Spinal cord (tissue), 10 donors: ENCODE measurements around the gene GSTA2. TPM values are rescaled to one million over a fixed set of nuclear protein-coding genes. Genes with fewer than 3 reads are reported as not detected.
"Not testable (repeated sequence)": the region's sequence is repeated elsewhere in the genome, so short reads cannot be mapped to it uniquely, and the experiment has no call there.

Experiments used
- DNase-seq, 6 donors: peaks; one replicate each; pipeline versions ENCODE4 v3.0.0 to v3.0.0-alpha.2; 2013 to 2015; ENCODE audit warnings: low spot score in 6 of 6, low read depth in 4 of 6
- H3K27ac ChIP-seq: one replicate; pipeline ENCODE4 v1.5.1; 2013; ENCODE audit warnings: low read depth, low read length, control low read depth
- H3K27me3 ChIP-seq: one replicate; pipeline ENCODE4 v1.6.1; 2013; ENCODE audit warnings: low read length; ENCODE audit not compliant: control insufficient read depth, insufficient read depth
- H3K36me3 ChIP-seq: one replicate; pipeline ENCODE4 v1.6.1; 2013; ENCODE audit warnings: low read length; ENCODE audit not compliant: control insufficient read depth, insufficient read depth
- H3K4me1 ChIP-seq: one replicate; pipeline ENCODE4 v1.6.1; 2013; ENCODE audit warnings: low read length; ENCODE audit not compliant: control insufficient read depth, insufficient read depth
- H3K4me3 ChIP-seq: one replicate; pipeline ENCODE4 v1.5.1; 2013; ENCODE audit warnings: low read depth, low read length, control low read depth
- H3K9me3 ChIP-seq: one replicate; pipeline ENCODE4 v1.6.1; 2013; ENCODE audit warnings: low read length; ENCODE audit not compliant: control insufficient read depth, insufficient read depth
- WGBS: methylation state at CpG from one replicate; pipeline ENCODE4 v1.1.5; 2013; ENCODE audit warnings: missing lambda C conversion rate; ENCODE audit not compliant: insufficient coverage; 5-methylcytosine and 5-hydroxymethylcytosine counted together
- polyA plus RNA-seq, 2 donors: library from polyadenylated mRNA; unstranded; fragments of 120-200 nt; gene quantifications; one replicate each; pipeline ENCODE4 v1.2.1, GENCODE V29; 2013; ENCODE audit not compliant: insufficient read length in 2 of 2
- total RNA-seq, 2 donors: library from RNA; depleted of rRNA in 1 of 2; stranded (reverse); fragments of 120-200 nt in 1 of 2; fragments of >200 nt in 1 of 2; gene quantifications; one replicate each; pipeline versions ENCODE4 v1.2.3 to v1.2.4, GENCODE V29; 2013 to 2014
- donor health status: healthy.

GSTA2 gene
- total and polyA plus RNA-seq, 4 donors = not detected

DNA sequence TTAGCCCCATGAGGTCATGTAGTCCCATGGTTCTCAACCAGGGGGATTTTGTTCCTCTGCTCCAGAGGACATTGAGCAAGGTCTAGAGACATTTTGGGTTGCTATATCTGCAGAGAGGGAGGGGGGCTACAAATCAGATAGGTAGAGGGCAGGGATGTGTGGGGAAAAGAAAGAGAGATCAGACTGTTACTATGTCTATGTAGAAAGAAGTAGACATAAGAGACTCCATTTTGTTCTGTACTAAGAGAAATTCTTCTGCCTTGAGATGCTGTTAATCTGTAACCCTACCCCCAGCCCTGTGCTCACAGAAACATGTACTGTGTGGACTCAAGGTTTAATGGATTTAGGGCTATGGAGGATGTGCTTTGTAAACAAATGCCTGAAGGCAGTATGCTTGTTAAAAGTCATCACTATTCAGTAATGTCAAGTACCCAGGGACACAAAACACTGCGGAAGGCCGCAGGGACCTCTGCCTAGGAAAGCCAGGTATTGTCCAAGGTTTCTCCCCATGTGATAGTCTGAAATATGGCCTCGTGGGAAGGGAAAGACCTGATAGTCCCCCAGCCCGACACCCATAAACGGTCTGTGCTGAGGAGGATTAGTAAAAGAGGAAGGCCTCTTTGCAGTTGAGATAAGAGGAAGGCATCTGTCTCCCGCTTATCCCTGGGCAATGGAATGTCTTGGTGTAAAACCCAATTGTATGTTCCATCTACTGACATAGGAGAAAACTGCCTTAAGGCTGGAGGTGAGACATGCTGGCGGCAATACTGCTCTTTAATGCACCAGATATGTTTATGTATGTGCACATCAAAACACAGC lies 1.4 kb downstream of the GSTA2 start:
- DNase-seq = not testable (repeated sequence)
- no CpG with 5 or more reads among the region's 7 CpGs for WGBS

DNA sequence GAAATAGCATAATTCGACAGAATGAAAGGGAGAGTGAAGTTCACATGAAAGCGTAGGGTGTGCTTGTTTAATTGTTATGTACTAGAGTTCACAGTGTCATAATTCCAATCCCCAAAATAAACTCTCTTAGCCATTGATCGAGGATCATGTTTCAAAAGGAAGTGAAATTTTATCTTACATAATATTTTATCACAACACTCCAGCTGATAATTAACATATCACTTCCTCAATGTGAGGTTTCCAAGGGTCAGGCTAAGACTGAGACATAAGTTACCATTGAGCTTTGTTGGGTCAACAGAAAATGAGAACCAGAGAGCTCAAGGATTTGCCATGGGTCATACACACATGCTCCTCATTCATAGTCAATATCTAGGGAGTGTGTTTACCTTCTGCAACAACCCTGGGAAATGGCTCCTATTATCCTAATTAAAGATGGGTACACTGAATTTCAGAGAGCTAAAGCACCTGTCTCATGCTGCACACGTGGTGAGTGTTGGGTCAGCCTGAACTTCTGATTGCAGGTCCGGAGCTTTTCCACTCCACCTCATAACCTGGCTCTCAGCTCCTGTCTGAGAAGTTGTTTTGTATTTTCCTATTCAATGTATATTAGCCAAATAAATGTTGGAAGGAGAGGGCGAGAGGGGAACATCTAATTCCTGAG lies 3.0 kb downstream of the GSTA2 start:
- H3K4me3 ChIP-seq = no peak overlapping the region
- no peaks in the 10 kb centered on the region for H3K36me3 ChIP-seq
- WGBS = no CpG with 5 or more reads among the region's 6 CpGs
- no peak for DNase-seq
- H3K4me1 ChIP-seq = no peaks in the 10 kb centered on the region
- H3K9me3 ChIP-seq = no peaks in the 10 kb centered on the region
- H3K27ac ChIP-seq = no peak overlapping the region
- H3K27me3 ChIP-seq = no peaks in the 10 kb centered on the region

More for the DNA sequence above, 1.4 kb downstream of the GSTA2 start:
- H3K27ac ChIP-seq, H3K4me1 ChIP-seq, H3K36me3 ChIP-seq, H3K4me3 ChIP-seq, H3K27me3 ChIP-seq, H3K9me3 ChIP-seq: not testable (repeated sequence)

DNA sequence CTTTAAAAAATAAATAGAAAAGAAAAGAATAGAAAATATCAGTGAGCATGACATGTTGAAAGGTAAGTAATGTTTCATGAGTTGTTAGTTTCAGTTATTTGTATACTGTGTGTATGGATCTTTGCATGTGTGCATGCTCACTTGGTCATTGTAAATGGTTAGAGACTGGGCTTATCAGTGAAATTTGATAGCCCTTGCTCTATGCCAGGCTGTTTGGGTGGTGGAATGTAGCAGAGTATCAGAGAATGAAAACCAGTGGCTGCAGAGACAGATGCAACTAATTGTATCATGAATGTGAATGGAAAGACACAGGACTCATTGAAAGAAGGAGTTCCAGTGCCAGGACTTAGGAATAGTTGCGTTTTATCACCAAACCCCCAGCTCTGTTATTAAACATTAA lies 4.2 kb downstream of the GSTA2 start:
- DNase-seq = no peak
- no CpG with 5 or more reads among the region's 1 CpG for WGBS
- Histone ChIP-seq H3K4me3 (no peak overlapping the region), H3K27ac (no peak overlapping the region), H3K4me1 (no peaks in the 10 kb centered on the region), H3K9me3 (no peaks in the 10 kb centered on the region), H3K36me3 (no peaks in the 10 kb centered on the region), H3K27me3 (no peaks in the 10 kb centered on the region)

DNA sequence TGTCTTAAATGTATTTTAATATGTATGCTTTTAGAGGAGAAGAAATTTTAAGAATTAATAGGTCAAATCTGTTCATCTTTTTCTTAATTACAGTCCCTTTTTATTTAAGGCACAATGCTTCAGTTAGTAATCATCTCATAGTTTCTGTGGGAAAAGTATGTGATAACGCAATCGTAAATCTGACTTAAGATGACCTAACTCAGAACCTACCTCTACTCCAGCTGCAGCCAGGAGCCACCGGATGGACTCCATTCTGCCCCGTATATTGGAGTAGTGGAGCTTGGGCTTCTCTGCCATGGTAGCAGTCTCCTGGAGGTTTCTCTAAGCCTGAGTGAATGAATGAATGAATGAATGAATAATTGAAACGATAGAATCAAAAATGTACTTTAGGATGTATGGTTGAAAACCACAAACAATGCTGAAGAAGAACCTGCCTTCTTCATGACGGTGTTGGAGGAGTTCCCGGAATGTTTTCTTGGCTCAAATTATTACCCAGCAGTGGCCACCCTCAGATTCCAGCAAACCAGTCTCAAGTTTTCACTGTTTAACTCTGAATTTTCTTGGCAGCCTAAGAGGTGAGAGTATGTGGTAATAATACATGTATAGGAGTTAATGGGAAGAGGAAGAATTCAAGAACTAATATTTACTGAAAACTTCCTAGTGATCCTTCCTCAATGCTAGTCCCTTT lies 5.5 kb downstream of the GSTA2 start:
- not testable (repeated sequence) for H3K27me3 ChIP-seq, H3K36me3 ChIP-seq, H3K4me1 ChIP-seq, H3K9me3 ChIP-seq, H3K27ac ChIP-seq, DNase-seq, H3K4me3 ChIP-seq
- WGBS = 61% methylated on average over 3 of the region's 7 CpGs

DNA sequence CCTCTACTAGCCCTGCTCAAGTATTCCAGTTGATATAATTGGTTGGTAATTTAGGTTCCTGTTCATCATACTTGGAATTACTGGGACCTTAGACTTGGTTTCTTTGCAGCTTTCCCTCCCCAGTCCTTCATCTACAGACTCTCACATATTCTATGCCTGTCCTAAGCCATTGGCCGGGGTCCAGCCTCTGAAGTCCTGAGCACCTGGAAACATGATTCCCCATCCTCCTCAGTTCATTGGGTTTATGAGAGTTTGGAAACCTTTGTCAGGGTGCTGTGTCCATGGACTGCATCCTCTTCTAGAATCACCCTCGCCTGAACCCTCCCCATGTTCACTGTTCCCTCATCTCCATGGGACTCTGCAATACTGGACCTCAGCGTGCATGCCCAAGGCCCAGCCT lies 8.8 kb downstream of the GSTA2 start:
- no peak for DNase-seq
- no peak overlapping the region for H3K4me3 ChIP-seq
- no peaks in the 10 kb centered on the region for H3K4me1 ChIP-seq
- no peaks in the 10 kb centered on the region for H3K27me3 ChIP-seq
- H3K36me3 ChIP-seq = no peaks in the 10 kb centered on the region
- WGBS = 93% methylated on average over 2 of the region's 3 CpGs
- H3K9me3 ChIP-seq = no peaks in the 10 kb centered on the region
- no peak overlapping the region for H3K27ac ChIP-seq

DNA sequence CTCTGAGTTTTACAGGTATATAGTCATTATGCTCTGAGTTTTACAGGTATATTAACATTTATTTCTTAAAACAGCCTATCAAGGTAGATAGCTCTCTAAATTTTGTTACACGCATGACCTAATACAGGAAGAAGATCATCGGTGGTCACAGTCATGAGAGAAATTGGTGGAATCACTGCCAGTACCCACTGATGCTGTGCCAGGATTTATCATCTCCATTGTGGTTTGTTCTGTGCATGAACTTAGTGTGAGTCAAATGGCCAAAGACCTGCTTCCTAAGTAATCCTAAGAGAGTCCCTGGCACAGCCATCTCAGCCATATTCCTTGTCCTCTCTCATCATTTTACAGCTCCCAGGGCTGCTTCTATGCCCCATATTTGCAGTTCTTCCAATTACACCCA lies 10.1 kb downstream of the GSTA2 start:
- H3K36me3 ChIP-seq, DNase-seq, H3K4me1 ChIP-seq, H3K9me3 ChIP-seq, H3K4me3 ChIP-seq, H3K27ac ChIP-seq, H3K27me3 ChIP-seq: not testable (repeated sequence)
- 100% methylated on average over 1 of the region's 2 CpGs for WGBS

GRCh38 chr6:52752310-52752709 lies 11.0 kb downstream of the GSTA2 start:
- no peak overlapping the region for H3K4me3 ChIP-seq
- H3K9me3 ChIP-seq = no peaks in the 10 kb centered on the region
- no peaks in the 10 kb centered on the region for H3K27me3 ChIP-seq
- no peak for DNase-seq
- H3K36me3 ChIP-seq = no peaks in the 10 kb centered on the region
- no peaks in the 10 kb centered on the region for H3K4me1 ChIP-seq
- no peak overlapping the region for H3K27ac ChIP-seq

DNA sequence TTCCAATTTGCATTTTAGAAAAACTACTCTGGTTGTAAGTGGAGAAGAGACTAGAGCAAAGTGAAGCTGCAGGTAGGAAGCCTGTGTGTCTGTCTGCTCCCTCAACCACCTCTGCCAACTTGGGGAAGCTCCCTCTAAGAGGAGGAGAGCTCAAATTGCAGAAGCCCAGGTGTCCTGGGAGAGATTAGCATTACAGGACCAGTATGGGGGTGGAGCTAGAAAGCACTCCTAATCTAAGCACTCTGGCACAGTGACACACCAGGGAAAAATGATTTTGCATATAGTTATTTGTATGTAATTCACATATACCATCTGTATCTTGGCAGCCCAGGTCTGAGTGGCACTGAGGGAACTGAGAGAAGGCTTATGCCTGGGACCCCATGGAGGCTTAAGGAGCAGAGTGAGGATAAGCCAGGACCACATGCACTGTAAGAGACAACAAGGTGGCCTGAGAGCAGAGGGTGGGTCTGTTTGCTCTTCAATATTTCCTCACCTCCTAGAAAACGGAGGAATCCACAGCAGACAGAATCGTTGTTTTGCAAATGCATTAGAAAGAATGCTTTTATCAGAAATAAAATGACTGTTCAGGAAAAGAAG lies 13.6 kb downstream of the GSTA2 start:
- no peaks in the 10 kb centered on the region for H3K36me3 ChIP-seq

GRCh38 chr6:52747301-52747700 lies 16.0 kb downstream of the GSTA2 start:
- not testable (repeated sequence) for H3K9me3 ChIP-seq, DNase-seq, H3K4me1 ChIP-seq, H3K36me3 ChIP-seq, H3K4me3 ChIP-seq, H3K27me3 ChIP-seq, H3K27ac ChIP-seq
- 100% methylated on average over 1 of the region's 3 CpGs for WGBS

More for the DNA sequence above, 13.6 kb downstream of the GSTA2 start:
- Histone ChIP-seq H3K9me3 (no peaks in the 10 kb centered on the region), H3K27me3 (no peaks in the 10 kb centered on the region), H3K4me3 (no peak overlapping the region), H3K4me1 (no peaks in the 10 kb centered on the region), H3K27ac (no peak overlapping the region)
- DNase-seq = peak in 1 of 6 donors; percentile 4
- WGBS = no CpG with 5 or more reads among the region's 2 CpGs
